ENCODE measurements around the gene PCBP3. TPM values are rescaled to one million over a fixed set of nuclear protein-coding genes. Genes with fewer than 3 reads are reported as not detected.

PCBP3 gene
- total and polyA plus RNA-seq, 2 experiments from 2014 or later: 3.4 to 4.3 TPM

GRCh38 chr21:45988366-45989347 lies 345.1 kb downstream of the PCBP3 start:
- TF ChIP-seq CTCF (IDR thresholded peaks at IDR 0.05; ENCODE audit: low read depth, low read length): no peak
- Histone ChIP-seq H3K9me3 (ENCODE audit: low read depth) (no peaks in the 10 kb centered on the region), H3K27me3 (no peaks in the 10 kb centered on the region), H3K4me3 (no peak overlapping the region), H3K27ac (no peak overlapping the region), H3K36me3 (peaks cover 28% of the 10 kb centered on the region), H3K4me1 (ENCODE audit: low read depth) (no peaks in the 10 kb centered on the region)
- no peak for DNase-seq (ENCODE audit: low read depth in 1 of 2, low spot score in 1 of 2)

DNA sequence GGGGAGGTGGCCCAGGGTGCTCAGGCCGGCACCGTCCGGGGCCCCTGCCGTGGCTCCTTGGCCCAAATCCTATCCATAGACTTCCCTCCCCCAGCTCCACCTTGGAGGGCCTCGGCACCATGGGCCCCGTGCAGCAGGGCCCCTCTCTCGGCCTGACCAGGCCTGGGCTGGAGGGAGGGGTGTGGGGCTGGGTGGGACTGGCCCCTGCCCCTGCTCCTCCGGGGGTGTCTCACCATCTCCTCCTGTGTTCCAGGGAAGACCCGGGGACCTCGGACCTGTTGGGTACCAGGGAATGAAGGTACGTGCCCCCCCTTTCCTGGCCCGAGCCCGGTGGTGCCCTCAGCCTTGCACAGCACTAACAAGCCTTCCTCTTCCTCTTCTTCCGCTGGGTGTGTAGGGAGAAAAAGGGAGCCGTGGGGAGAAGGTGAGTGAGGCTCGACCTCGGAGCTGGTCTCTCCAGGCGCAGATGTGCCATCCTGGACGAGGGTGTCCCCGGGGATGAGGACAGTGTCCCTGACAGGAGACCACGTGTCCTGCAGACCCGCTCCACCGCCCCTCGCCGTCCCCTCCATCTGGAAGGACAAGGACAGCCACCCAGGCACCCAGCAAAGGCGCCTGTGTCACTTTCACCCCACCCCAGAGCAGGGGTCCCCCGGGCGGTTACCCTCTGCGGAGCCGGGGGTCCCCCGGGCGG lies 346.0 kb downstream of the PCBP3 start:
- Histone ChIP-seq H3K36me3 (peaks cover 28% of the 10 kb centered on the region), H3K4me1 (ENCODE audit: low read depth) (no peaks in the 10 kb centered on the region), H3K9me3 (ENCODE audit: low read depth) (no peaks in the 10 kb centered on the region), H3K27me3 (no peaks in the 10 kb centered on the region), H3K27ac (no peak overlapping the region), H3K4me3 (no peak overlapping the region)
- TF ChIP-seq CTCF (IDR thresholded peaks at IDR 0.05; ENCODE audit: low read depth, low read length): no peak
- DNase-seq (ENCODE audit: low read depth in 1 of 2, low spot score in 1 of 2): no peak

DNA sequence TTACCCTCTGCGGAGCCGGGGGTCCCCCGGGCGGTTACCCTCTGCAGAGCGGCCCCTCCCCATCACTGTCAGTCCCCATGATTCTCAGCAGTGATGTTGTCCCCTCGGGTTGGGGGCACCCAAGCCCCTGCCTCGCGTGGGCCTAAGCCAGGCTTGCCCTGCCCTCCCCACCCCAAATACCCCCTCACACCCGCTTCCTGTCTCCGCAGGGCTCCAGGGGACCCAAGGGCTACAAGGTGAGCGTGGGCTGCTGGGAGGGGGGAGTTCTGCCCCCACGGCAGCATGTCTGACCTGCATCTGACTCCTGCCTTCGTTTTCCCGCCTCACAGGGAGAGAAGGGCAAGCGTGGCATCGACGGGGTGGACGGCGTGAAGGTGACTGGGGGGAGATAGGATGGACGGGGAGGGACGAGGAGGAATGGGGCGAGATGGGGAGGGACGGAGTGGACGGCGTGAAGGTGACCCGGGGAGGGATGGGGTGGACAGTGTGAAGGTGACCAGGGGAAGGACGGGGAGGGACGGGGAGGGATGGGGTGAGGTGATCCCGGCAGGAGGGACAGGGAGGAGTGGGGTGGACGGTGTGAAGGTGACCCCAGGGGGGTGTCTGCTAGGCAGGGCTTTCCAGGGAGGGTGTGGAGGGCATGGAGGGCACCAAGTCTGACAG lies 346.7 kb downstream of the PCBP3 start:
- no peaks in the 10 kb centered on the region for H3K9me3 ChIP-seq (ENCODE audit: low read depth)
- no peaks in the 10 kb centered on the region for H3K4me1 ChIP-seq (ENCODE audit: low read depth)
- H3K36me3 ChIP-seq: peaks cover 27% of the 10 kb centered on the region
- no peak overlapping the region for H3K27ac ChIP-seq
- no peak overlapping the region for H3K4me3 ChIP-seq
- no peaks in the 10 kb centered on the region for H3K27me3 ChIP-seq
- DNase-seq (ENCODE audit: low read depth in 1 of 2, low spot score in 1 of 2): no peak
- TF ChIP-seq CTCF (IDR thresholded peaks at IDR 0.05; ENCODE audit: low read depth, low read length): no peak

- Histone ChIP-seq H3K36me3 (peaks cover 21% of the 10 kb centered on the region), H3K4me3 (no peak overlapping the region), H3K9me3 (ENCODE audit: low read depth) (no peaks in the 10 kb centered on the region), H3K4me1 (ENCODE audit: low read depth) (no peaks in the 10 kb centered on the region), H3K27ac (no peak overlapping the region), H3K27me3 (no peaks in the 10 kb centered on the region)
- no peak for DNase-seq (ENCODE audit: low read depth in 1 of 2, low spot score in 1 of 2)
- no peak for TF ChIP-seq CTCF (IDR thresholded peaks at IDR 0.05; ENCODE audit: low read depth, low read length)
Measured at GRCh38 chr21:45990741-45991605, 347.4 kb downstream of the PCBP3 start.
